ENCODE results near the gene MEI4.
"Not testable (repeated sequence)": the region's sequence is repeated elsewhere in the genome, so short reads cannot be mapped to it uniquely, and the experiment has no call there.

Gene MEI4

DNA sequence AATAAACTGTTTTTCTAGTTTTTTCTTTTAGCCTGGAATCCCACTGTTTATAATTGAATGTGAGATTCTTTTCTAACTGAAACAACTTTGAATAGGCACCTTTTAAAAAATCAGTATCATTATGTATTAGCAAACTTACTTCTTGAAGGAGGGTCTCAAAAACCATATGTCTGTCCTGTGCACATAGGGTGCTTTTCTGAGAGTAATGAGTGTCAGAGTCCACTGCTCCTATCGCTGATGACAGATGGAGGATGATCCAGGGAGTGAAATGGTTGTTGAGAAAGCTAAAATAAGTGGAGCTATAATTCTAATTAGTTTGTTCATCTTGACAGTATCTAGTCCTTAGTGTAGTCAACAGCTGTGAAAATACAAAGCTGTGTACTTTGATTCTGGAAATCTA, 35.8 kb downstream of the MEI4 start:
- no peak overlapping the region for H3K18ac ChIP-seq (ENCODE audit: low read depth in 1 of 2, low read length in 2 of 2)
- WGBS, result 62% methylated on average over 1 of the region's 1 CpG
- no peak overlapping the region for H3K23ac ChIP-seq (ENCODE audit: low read length in 2 of 2)
- no peak overlapping the region for H4K8ac ChIP-seq (ENCODE audit: low read length)
- H3K79me1 ChIP-seq (replicated peaks; ENCODE audit: low read length, poor library complexity, severe bottlenecking), result no peaks in the 10 kb centered on the region
- H2BK15ac ChIP-seq (ENCODE audit: low read depth, poor library complexity, severe bottlenecking), result no peak overlapping the region
- no peak overlapping the region for H3K9ac ChIP-seq (ENCODE audit: low read length)
- H3K14ac ChIP-seq (ENCODE audit: low read length in 2 of 2), result no peak overlapping the region
- no peak overlapping the region for H3K4me3 ChIP-seq (ENCODE audit: insufficient read depth in 1 of 2, low read depth in 1 of 2, low read length in 2 of 2)
- no peak overlapping the region for H2BK120ac ChIP-seq (ENCODE audit: low read depth, low read length)
- H2AK5ac ChIP-seq (ENCODE audit: low read length, severe bottlenecking), result no peak overlapping the region
- DNase-seq, result no peak
- H3K27ac ChIP-seq (ENCODE audit: low read length, poor library complexity, severe bottlenecking), result no peak overlapping the region
- no peaks in the 10 kb centered on the region for H3K9me3 ChIP-seq (ENCODE audit: control insufficient read depth, low read length)
- H3K4me1 ChIP-seq (ENCODE audit: control insufficient read depth, insufficient read depth, low read depth, low read length), result no peaks in the 10 kb centered on the region
- H3K4ac ChIP-seq (ENCODE audit: low read depth in 1 of 2, low read length in 2 of 2), result no peak overlapping the region
- no peak overlapping the region for H2AFZ ChIP-seq (ENCODE audit: low read depth, low read length)
- no peaks in the 10 kb centered on the region for H3K27me3 ChIP-seq (ENCODE audit: control insufficient read depth in 1 of 2, insufficient read depth in 1 of 2, low read length in 2 of 2)
- H2BK5ac ChIP-seq (ENCODE audit: low read depth, low read length, poor library complexity, severe bottlenecking), result no peak overlapping the region
- no peaks in the 10 kb centered on the region for H3K36me3 ChIP-seq (ENCODE audit: control insufficient read depth in 1 of 2, insufficient read depth in 2 of 2, low read depth in 1 of 2, low read length in 2 of 2)
- H3K4me2 ChIP-seq (ENCODE audit: low read length, poor library complexity, severe bottlenecking), result no peak overlapping the region
- H4K91ac ChIP-seq (ENCODE audit: low read length), result no peak overlapping the region
- H2BK12ac ChIP-seq (ENCODE audit: low read length in 2 of 2), result no peak overlapping the region

DNA sequence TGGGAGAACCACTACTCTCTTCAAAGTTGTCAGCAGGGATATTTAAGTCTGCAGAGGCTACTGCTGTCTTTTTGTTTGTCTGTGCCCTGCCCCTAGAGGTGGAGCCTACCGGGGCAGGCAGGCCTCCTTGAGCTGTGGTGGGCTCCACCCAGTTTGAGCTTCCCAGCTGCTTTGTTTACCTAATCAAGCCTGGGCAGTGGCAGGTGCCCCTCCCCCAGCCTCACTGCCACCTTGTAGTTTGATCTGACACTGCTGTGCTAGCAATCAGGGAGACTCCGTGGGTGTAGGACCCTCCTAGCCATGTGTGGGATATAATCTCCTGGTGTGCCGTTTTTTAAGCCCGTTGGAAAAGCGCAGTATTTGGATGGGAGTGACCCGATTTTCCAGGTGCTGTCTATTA, 47.3 kb downstream of the MEI4 start:
- not testable (repeated sequence) for H3K4me1 ChIP-seq (ENCODE audit: control insufficient read depth, insufficient read depth, low read depth, low read length); H2BK15ac ChIP-seq (ENCODE audit: low read depth, poor library complexity, severe bottlenecking); H2BK5ac ChIP-seq (ENCODE audit: low read depth, low read length, poor library complexity, severe bottlenecking); H2AK5ac ChIP-seq (ENCODE audit: low read length, severe bottlenecking); H3K18ac ChIP-seq (ENCODE audit: low read depth in 1 of 2, low read length in 2 of 2); H4K91ac ChIP-seq (ENCODE audit: low read length); H2BK12ac ChIP-seq (ENCODE audit: low read length in 2 of 2); DNase-seq; H3K27me3 ChIP-seq (ENCODE audit: control insufficient read depth in 1 of 2, insufficient read depth in 1 of 2, low read length in 2 of 2); H3K79me1 ChIP-seq (replicated peaks; ENCODE audit: low read length, poor library complexity, severe bottlenecking); H3K4me2 ChIP-seq (ENCODE audit: low read length, poor library complexity, severe bottlenecking); H3K36me3 ChIP-seq (ENCODE audit: control insufficient read depth in 1 of 2, insufficient read depth in 2 of 2, low read depth in 1 of 2, low read length in 2 of 2); H2BK120ac ChIP-seq (ENCODE audit: low read depth, low read length); H2AFZ ChIP-seq (ENCODE audit: low read depth, low read length); H3K23ac ChIP-seq (ENCODE audit: low read length in 2 of 2); H3K4ac ChIP-seq (ENCODE audit: low read depth in 1 of 2, low read length in 2 of 2); H3K9ac ChIP-seq (ENCODE audit: low read length); H3K27ac ChIP-seq (ENCODE audit: low read length, poor library complexity, severe bottlenecking); H3K9me3 ChIP-seq (ENCODE audit: control insufficient read depth, low read length); H4K8ac ChIP-seq (ENCODE audit: low read length); H3K14ac ChIP-seq (ENCODE audit: low read length in 2 of 2); H3K4me3 ChIP-seq (ENCODE audit: insufficient read depth in 1 of 2, low read depth in 1 of 2, low read length in 2 of 2)
- 89% methylated on average over 6 of the region's 6 CpGs for WGBS

DNA sequence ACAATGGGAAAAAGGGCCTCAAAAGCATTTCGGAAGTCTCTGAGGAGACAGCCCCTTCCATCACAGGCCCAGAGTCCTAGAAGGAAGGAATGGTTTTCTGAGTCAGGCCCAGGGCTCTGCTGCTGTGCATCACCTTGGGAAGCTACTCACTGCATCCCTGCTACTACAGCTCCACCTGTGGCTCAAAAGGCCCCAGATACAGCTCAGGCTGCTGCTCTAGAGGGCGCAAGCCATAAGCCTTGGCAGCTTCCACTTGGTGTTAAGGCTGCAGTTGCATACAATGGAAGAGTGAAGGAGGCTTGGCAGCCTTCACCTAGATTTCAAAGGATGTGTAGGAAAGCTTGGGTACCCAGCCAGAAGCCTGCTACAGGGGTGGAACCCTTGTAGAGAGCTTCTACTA, 54.8 kb downstream of the MEI4 start:
- no peak overlapping the region for H3K14ac ChIP-seq (ENCODE audit: low read length in 2 of 2)
- peaks cover 14% of the 10 kb centered on the region for H3K9me3 ChIP-seq (ENCODE audit: control insufficient read depth, low read length)
- no peak overlapping the region for H3K23ac ChIP-seq (ENCODE audit: low read length in 2 of 2)
- no peak overlapping the region for H3K4ac ChIP-seq (ENCODE audit: low read depth in 1 of 2, low read length in 2 of 2)
- H3K4me2 ChIP-seq (ENCODE audit: low read length, poor library complexity, severe bottlenecking), result no peak overlapping the region
- no peak overlapping the region for H4K91ac ChIP-seq (ENCODE audit: low read length)
- no peak overlapping the region for H2AK5ac ChIP-seq (ENCODE audit: low read length, severe bottlenecking)
- H3K79me1 ChIP-seq (replicated peaks; ENCODE audit: low read length, poor library complexity, severe bottlenecking), result no peaks in the 10 kb centered on the region
- H2BK120ac ChIP-seq (ENCODE audit: low read depth, low read length), result no peak overlapping the region
- no peaks in the 10 kb centered on the region for H3K36me3 ChIP-seq (ENCODE audit: control insufficient read depth in 1 of 2, insufficient read depth in 2 of 2, low read depth in 1 of 2, low read length in 2 of 2)
- no peak overlapping the region for H2BK5ac ChIP-seq (ENCODE audit: low read depth, low read length, poor library complexity, severe bottlenecking)
- no peak overlapping the region for H2BK15ac ChIP-seq (ENCODE audit: low read depth, poor library complexity, severe bottlenecking)
- no peak overlapping the region for H3K9ac ChIP-seq (ENCODE audit: low read length)
- no peak overlapping the region for H3K4me3 ChIP-seq (ENCODE audit: insufficient read depth in 1 of 2, low read depth in 1 of 2, low read length in 2 of 2)
- DNase-seq, result no peak
- no peaks in the 10 kb centered on the region for H3K27me3 ChIP-seq (ENCODE audit: control insufficient read depth in 1 of 2, insufficient read depth in 1 of 2, low read length in 2 of 2)
- no peaks in the 10 kb centered on the region for H3K4me1 ChIP-seq (ENCODE audit: control insufficient read depth, insufficient read depth, low read depth, low read length)
- H4K8ac ChIP-seq (ENCODE audit: low read length), result no peak overlapping the region
- 72% methylated on average over 2 of the region's 2 CpGs for WGBS
- H3K27ac ChIP-seq (ENCODE audit: low read length, poor library complexity, severe bottlenecking), result no peak overlapping the region
- H2BK12ac ChIP-seq (ENCODE audit: low read length in 2 of 2), result no peak overlapping the region
- H3K18ac ChIP-seq (ENCODE audit: low read depth in 1 of 2, low read length in 2 of 2), result no peak overlapping the region
- H2AFZ ChIP-seq (ENCODE audit: low read depth, low read length), result no peak overlapping the region

DNA sequence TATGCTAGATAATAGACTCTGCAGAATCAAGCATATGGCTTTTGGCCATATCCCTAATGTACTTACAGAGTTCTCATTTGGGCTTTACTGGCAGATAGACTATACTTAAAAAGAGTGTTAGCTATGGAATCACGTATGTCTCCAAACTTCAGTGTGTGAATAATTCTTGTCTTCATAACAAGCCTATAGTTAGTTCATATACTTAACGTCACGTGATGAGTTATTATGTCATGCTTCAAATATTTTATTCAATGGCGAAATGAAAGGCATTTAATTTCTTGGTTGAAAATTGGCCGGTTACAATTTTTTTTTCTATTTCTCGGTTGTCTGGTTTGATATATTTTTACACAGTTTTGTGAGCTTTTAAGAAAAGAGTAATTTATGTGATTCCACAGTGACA, 62.7 kb downstream of the MEI4 start:
- no peak for DNase-seq
- H4K8ac ChIP-seq (ENCODE audit: low read length), result no peak overlapping the region
- no peak overlapping the region for H2BK5ac ChIP-seq (ENCODE audit: low read depth, low read length, poor library complexity, severe bottlenecking)
- H2BK15ac ChIP-seq (ENCODE audit: low read depth, poor library complexity, severe bottlenecking), result no peak overlapping the region
- H3K18ac ChIP-seq (ENCODE audit: low read depth in 1 of 2, low read length in 2 of 2), result no peak overlapping the region
- H2BK12ac ChIP-seq (ENCODE audit: low read length in 2 of 2), result no peak overlapping the region
- no peak overlapping the region for H2AK5ac ChIP-seq (ENCODE audit: low read length, severe bottlenecking)
- 91% methylated on average over 6 of the region's 6 CpGs for WGBS
- H3K4ac ChIP-seq (ENCODE audit: low read depth in 1 of 2, low read length in 2 of 2), result no peak overlapping the region
- no peaks in the 10 kb centered on the region for H3K27me3 ChIP-seq (ENCODE audit: control insufficient read depth in 1 of 2, insufficient read depth in 1 of 2, low read length in 2 of 2)
- no peaks in the 10 kb centered on the region for H3K36me3 ChIP-seq (ENCODE audit: control insufficient read depth in 1 of 2, insufficient read depth in 2 of 2, low read depth in 1 of 2, low read length in 2 of 2)
- no peak overlapping the region for H3K14ac ChIP-seq (ENCODE audit: low read length in 2 of 2)
- no peak overlapping the region for H3K4me3 ChIP-seq (ENCODE audit: insufficient read depth in 1 of 2, low read depth in 1 of 2, low read length in 2 of 2)
- no peaks in the 10 kb centered on the region for H3K9me3 ChIP-seq (ENCODE audit: control insufficient read depth, low read length)
- H3K4me2 ChIP-seq (ENCODE audit: low read length, poor library complexity, severe bottlenecking), result no peak overlapping the region
- H2AFZ ChIP-seq (ENCODE audit: low read depth, low read length), result no peak overlapping the region
- H3K9ac ChIP-seq (ENCODE audit: low read length), result no peak overlapping the region
- H2BK120ac ChIP-seq (ENCODE audit: low read depth, low read length), result no peak overlapping the region
- no peaks in the 10 kb centered on the region for H3K79me1 ChIP-seq (replicated peaks; ENCODE audit: low read length, poor library complexity, severe bottlenecking)
- no peak overlapping the region for H4K91ac ChIP-seq (ENCODE audit: low read length)
- H3K4me1 ChIP-seq (ENCODE audit: control insufficient read depth, insufficient read depth, low read depth, low read length), result no peaks in the 10 kb centered on the region
- H3K23ac ChIP-seq (ENCODE audit: low read length in 2 of 2), result no peak overlapping the region
- no peak overlapping the region for H3K27ac ChIP-seq (ENCODE audit: low read length, poor library complexity, severe bottlenecking)

Measured in mesenchymal stem cell (in vitro differentiated cells and primary cell).